Kidney glomerular epithelial cell (primary cell): ENCODE measurements around the gene FLAD1.

Experiments used
- DNase-seq: peaks from one replicate; lab custom pipeline; 2025; lab: John Stamatoyannopoulos, UW

Gene FLAD1

GRCh38 chr1:154992721-154993571, 9.8 kb downstream of the FLAD1 start:
- no peak for DNase-seq

DNA sequence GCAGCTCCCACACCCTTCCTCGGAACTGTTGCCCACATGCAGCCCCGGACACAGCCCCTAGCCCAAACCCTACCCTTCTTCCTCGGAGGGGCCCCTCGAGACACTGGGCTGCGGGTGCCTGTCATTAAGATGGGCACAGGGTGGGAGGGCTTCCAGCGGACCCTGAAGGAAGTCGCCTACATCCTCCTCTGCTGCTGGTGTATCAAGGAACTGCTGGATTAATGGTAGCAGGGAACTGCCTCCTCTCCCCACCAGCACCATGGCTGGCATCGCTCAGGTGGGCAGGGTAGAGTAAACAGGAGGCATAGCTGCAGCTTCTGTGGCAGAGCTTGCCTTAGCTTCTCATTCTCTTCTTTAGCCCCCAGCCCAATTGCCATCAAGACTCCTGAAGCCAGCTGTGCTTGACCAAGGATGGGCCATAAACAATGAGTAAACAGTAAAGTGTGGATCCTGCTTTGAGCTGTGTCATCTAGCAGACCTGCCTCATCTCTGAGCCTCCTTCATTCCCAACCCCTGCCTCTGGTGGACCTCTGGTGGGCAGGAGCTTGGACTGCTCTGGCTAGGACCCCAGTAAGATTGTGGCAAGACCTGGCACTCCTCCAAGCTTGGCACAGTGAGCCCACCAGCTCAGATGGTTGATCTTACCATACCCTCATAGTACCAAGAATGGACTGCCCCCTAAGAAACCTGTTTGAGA, 10.6 kb downstream of the FLAD1 start, which contains the start of gene LENEP:
Gene LENEP, plus strand, starts transcription at position 15 of the 697 bp plus-strand sequence. Its CDS starts 22 bp downstream, at position 37.
- DNase-seq = no peak

DNA sequence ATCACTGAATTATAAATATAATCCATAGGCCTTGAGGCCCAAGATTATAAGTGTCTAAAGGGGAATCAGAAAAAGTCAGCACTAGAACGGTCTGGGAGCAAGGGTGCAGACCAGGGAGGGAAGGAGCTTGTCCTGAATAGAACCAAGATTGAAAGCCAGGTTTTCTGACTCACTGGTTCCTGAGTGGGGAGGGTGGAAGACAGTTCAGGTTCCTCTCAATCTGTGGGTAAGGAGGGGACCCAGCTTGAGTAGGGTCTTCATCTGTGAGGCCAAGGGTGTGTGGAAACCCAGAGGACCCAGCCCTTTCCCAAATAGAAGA, 11.1 kb downstream of the FLAD1 start:
- DNase-seq = no peak

GRCh38 chr1:154994591-154994990, 11.4 kb downstream of the FLAD1 start:
- no peak for DNase-seq

DNA sequence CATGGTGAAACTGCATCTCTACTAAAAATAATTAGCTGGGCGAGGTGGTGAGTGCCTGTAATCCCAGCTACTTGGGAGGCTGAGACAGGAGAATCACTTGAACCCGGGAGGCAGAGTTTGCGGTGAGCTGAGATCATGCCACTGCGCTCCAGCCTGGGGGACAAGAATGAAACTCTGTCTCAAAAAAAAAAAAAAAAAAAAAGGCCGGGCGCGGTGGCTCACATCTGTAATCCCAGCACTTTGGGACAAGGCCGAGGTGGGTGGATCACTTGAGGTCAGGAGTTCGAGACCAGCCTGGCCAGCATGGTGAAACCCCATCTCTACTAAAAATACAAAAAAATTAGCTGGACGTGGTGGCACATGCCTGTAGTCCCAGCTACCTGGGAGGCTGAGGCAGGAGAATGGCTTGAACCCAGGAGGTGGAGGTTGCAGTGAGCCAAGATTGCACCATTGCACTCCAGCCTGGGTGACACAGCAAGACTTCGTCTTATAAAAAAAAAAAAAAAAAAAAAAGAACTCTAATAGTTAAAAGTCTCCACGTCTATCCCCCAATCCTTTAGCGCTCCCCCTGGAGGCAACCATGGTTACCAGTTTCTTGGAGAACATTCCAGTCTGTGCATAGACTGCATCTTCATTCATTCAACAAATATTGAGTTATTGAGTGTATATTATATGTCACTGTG, 12.3 kb downstream of the FLAD1 start:
- peak; percentile 52 for DNase-seq

- DNase-seq = no peak
These were observed 14.0 kb downstream of the FLAD1 start for GRCh38 chr1:154996966-154997701.

DNA sequence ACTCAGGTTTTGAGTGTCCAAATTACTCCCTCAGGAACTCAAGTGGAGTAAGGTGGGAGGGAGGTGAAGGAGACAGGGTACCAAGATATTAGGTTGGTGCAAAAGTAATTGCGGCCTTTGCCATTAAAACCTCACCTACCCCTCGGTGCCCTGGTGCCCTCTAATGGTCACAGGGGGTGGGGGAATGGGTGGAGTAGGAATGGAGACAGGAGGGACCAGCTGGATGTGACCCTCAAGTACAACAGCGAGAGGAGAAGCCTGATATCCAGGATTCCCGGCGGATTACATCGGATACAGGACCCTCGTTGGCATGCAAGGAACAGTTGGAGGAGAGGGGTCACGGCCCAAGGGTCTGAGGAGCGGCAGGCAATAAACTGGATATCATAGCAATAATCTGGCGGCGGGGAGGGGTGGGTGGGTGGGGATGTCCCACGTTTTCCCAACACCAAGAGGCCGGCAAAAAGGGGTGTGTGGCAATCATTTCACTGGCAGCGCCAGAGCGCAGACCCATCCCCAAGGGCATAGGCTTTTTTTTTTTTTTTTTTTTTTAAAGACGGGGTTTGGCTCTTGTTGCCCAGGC, 15.1 kb downstream of the FLAD1 start:
- DNase-seq = no peak

- DNase-seq = peak; percentile 23
These were observed 15.8 kb downstream of the FLAD1 start for GRCh38 chr1:154998818-154999570.

- no peak for DNase-seq
These were observed 16.6 kb downstream of the FLAD1 start for GRCh38 chr1:154999571-155000410.

DNA sequence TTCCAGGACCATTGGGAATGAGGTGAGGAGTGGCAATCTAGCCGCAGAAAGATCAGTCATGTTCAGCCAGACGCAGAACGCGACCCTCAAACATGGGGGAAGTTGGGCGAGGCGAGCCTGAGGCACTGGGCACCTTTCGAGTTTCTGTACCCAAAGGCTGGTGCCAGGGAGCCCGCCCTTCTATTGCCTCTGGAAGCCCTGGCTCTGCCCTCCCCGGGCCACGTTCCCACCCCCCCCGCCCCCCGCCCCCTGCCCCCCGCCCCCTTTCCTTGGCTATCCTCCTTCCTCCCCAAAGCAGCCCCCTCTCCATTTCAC, 17.2 kb downstream of the FLAD1 start:
- DNase-seq = no peak

DNA sequence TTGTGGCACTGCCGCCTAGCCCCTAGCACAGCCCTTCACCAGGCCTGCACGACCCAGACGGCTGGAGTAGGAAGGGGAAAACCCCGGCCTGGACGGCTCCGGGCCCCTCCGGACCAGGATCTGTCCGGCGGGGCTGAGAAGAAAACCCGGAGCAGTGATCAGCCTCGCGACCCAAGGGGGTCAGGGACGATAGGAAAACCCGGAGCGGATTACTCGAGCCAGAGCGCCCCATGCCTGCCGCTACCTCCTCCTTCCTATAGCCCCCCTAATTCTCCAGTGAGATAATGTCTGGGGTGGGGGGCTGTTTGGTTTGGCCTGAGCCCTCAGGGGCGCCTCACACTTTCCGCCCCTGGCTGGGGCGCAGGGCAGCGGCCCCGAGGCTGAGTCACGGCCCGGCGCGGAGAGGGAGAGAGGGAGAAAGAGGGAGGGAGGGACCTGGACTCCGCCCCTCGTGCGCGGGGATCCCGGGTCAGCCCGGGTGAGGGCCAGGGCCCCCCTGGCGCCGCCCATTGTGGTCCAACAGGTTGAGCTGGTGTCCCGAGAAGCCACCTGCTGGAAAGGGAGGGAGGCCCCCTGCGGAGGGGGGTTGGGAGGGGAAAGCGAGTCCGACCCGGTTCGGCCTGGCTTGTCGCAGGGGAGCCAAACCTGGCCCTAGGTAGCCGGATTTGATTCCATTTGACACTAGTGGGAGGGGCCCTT, 17.7 kb downstream of the FLAD1 start:
- DNase-seq = peak; percentile 87

GRCh38 chr1:155001425-155001674, 18.2 kb downstream of the FLAD1 start:
- no peak for DNase-seq

GRCh38 chr1:155001675-155002463, 18.7 kb downstream of the FLAD1 start:
- peak; percentile 96 for DNase-seq

GRCh38 chr1:155002464-155003226, 19.5 kb downstream of the FLAD1 start, which contains the start of gene ZBTB7B:
ZBTB7B (plus strand) TSS chr1:155002802; CDS start chr1:155014661, 11,859 bp downstream.
- no peak for DNase-seq

- DNase-seq = no peak
These were observed 20.2 kb downstream of the FLAD1 start for GRCh38 chr1:155003227-155003765.

DNA sequence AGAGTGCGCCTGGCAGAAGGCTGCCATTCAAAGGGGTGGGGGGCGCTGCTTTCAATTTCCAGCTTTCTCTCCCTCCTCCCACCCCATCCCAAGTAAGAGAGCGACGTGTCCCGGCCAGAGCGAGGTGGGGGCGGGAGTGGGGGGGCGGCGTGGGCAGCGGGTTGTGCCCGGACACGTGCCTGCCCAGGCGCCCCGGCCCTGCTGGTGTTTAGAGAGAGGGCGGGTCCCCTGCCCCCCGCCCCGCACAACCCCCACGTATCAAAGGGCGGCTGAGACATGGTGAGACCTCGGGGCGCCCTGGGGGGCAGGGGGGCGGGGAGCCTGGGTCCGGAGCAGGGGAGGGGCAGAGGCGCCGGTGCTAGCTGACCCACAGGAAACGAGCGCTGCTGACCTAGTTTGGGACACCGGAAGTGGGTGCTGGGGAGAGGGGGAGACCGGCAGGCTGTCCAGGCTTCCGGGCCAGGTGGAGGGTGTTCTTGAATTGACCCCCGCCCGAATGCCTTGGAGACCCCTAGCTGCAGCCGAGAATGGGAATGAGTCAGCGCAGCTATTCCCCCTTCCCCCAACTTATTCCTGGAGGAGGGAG, 20.7 kb downstream of the FLAD1 start:
- DNase-seq = peak; percentile 44

GRCh38 chr1:155004352-155005075, 21.4 kb downstream of the FLAD1 start:
- no peak for DNase-seq
